ENCODE data around the gene PTEN. TPM values are rescaled to one million over a fixed set of nuclear protein-coding genes. Genes with fewer than 3 reads are reported as not detected.

Gene PTEN
- total RNA-seq, 1 donor from 2014 or later = 64.9 TPM

- H4K20me1 ChIP-seq (ENCODE audit: low read depth) = peaks cover 46% of the 10 kb centered on the region
- peaks cover 33% of the 10 kb centered on the region for H3K36me3 Mint-ChIP-seq
- no peaks in the 10 kb centered on the region for H3K27me3 ChIP-seq
- no peak for DNase-seq (ENCODE audit: low spot score)
- TF ChIP-seq EZH2phosphoT487 (IDR thresholded peaks at IDR 0.05) (no peak), CTCF (IDR thresholded peaks at IDR 0.05) (no peak), EZH2 (IDR thresholded peaks at IDR 0.05) (no peak)
- peaks cover 100% of the 10 kb centered on the region for H3K79me2 ChIP-seq (ENCODE audit: low read depth)
- peaks cover 14% of the 10 kb centered on the region for H3K4me1 Mint-ChIP-seq
- H3K9me3 Mint-ChIP-seq = peaks cover 30% of the 10 kb centered on the region
- peaks cover 9% of the 10 kb centered on the region for H3K4me1 ChIP-seq
- no peak overlapping the region for H3K27ac ChIP-seq
- H3F3A ChIP-seq (ENCODE audit: low read depth) = peaks cover 22% of the 10 kb centered on the region
- peaks cover 11% of the 10 kb centered on the region for H3K36me3 ChIP-seq
- H2AFZ ChIP-seq (replicated peaks) = no peak overlapping the region
- no peaks in the 10 kb centered on the region for H3K27me3 Mint-ChIP-seq (ENCODE audit: insufficient read depth, low read depth)
- H3K9me3 ChIP-seq (ENCODE audit: low read depth) = no peaks in the 10 kb centered on the region
- H3K27ac Mint-ChIP-seq = no peak overlapping the region
- H3K4me2 ChIP-seq = no peak overlapping the region
- H3K9ac ChIP-seq = no peak overlapping the region
- no peak overlapping the region for H3K4me3 Mint-ChIP-seq
- H3K4me3 ChIP-seq = no peak overlapping the region
Measured at GRCh38 chr10:87916515-87916914, 53.1 kb downstream of the PTEN start.

- peaks cover 100% of the 10 kb centered on the region for H3K79me2 ChIP-seq (ENCODE audit: low read depth)
- Mint-ChIP-seq H3K36me3 (peaks cover 33% of the 10 kb centered on the region), H3K27ac (no peak overlapping the region)
Measured at GRCh38 chr10:87918254-87918859, 54.9 kb downstream of the PTEN start.

GRCh38 chr10:87920538-87920937, 57.1 kb downstream of the PTEN start:
- Histone ChIP-seq H3K27ac (no peak overlapping the region), H2AFZ (replicated peaks) (no peak overlapping the region), H3K27me3 (no peaks in the 10 kb centered on the region), H4K20me1 (ENCODE audit: low read depth) (peaks cover 61% of the 10 kb centered on the region), H3K4me2 (no peak overlapping the region), H3F3A (ENCODE audit: low read depth) (peaks cover 5% of the 10 kb centered on the region), H3K9me3 (ENCODE audit: low read depth) (no peaks in the 10 kb centered on the region), H3K79me2 (ENCODE audit: low read depth) (peaks cover 100% of the 10 kb centered on the region), H3K36me3 (no peaks in the 10 kb centered on the region), H3K4me3 (no peak overlapping the region), H3K9ac (no peak overlapping the region), H3K4me1 (peaks cover 7% of the 10 kb centered on the region)
- Mint-ChIP-seq H3K36me3 (peaks cover 35% of the 10 kb centered on the region), H3K27ac (no peak overlapping the region), H3K27me3 (ENCODE audit: insufficient read depth, low read depth) (no peaks in the 10 kb centered on the region), H3K9me3 (peaks cover 12% of the 10 kb centered on the region), H3K4me1 (peaks cover 10% of the 10 kb centered on the region), H3K4me3 (no peak overlapping the region)
- TF ChIP-seq EZH2phosphoT487 (IDR thresholded peaks at IDR 0.05) = no peak
- TF ChIP-seq CTCF (IDR thresholded peaks at IDR 0.05) = no peak
- TF ChIP-seq EZH2 (IDR thresholded peaks at IDR 0.05) = no peak
- DNase-seq (ENCODE audit: low spot score) = no peak

More at GRCh38 chr10:87918254-87918859, 54.9 kb downstream of the PTEN start:
- Histone ChIP-seq H3K36me3 (peaks cover 2% of the 10 kb centered on the region), H3K4me1 (peaks cover 9% of the 10 kb centered on the region), H3F3A (ENCODE audit: low read depth) (peaks cover 22% of the 10 kb centered on the region), H2AFZ (replicated peaks) (no peak overlapping the region), H3K9me3 (ENCODE audit: low read depth) (no peaks in the 10 kb centered on the region), H3K27ac (no peak overlapping the region), H4K20me1 (ENCODE audit: low read depth) (peaks cover 63% of the 10 kb centered on the region), H3K9ac (no peak overlapping the region), H3K27me3 (no peaks in the 10 kb centered on the region), H3K4me3 (no peak overlapping the region), H3K4me2 (no peak overlapping the region)
- Mint-ChIP-seq H3K4me1 (peaks cover 14% of the 10 kb centered on the region), H3K4me3 (no peak overlapping the region), H3K9me3 (peaks cover 19% of the 10 kb centered on the region), H3K27me3 (ENCODE audit: insufficient read depth, low read depth) (no peaks in the 10 kb centered on the region)
- TF ChIP-seq EZH2 (IDR thresholded peaks at IDR 0.05) = no peak
- TF ChIP-seq EZH2phosphoT487 (IDR thresholded peaks at IDR 0.05) = no peak
- no peak for TF ChIP-seq CTCF (IDR thresholded peaks at IDR 0.05)
- no peak for DNase-seq (ENCODE audit: low spot score)
